Fibroblast of lung (primary cell): ENCODE measurements around the gene MCRIP1. TPM values are rescaled to one million over a fixed set of nuclear protein-coding genes. Genes with fewer than 3 reads are reported as not detected.

ENCODE experiments used
- DNase-seq, 2 donors: peaks; one replicate each; pipeline versions ENCODE4 v3.0.0 to v3.0.0-alpha.2; 2010; ENCODE audit warnings: low read depth in 2 of 2
- H2AFZ ChIP-seq: 2 replicates; pipeline ENCODE4 v1.5.1; 2012; ENCODE audit warnings: low read length, control low read depth, inconsistent platforms
- H3K27ac ChIP-seq: 2 replicates; pipeline ENCODE4 v1.5.1; 2011; ENCODE audit warnings: low read length, control low read depth; ENCODE audit not compliant: insufficient read depth
- H3K27me3 ChIP-seq: 2 replicates; pipeline ENCODE4 v1.5.1; 2011; ENCODE audit warnings: mild to moderate bottlenecking, low read length; ENCODE audit not compliant: control insufficient read depth, insufficient read depth
- H3K36me3 ChIP-seq: 2 replicates; pipeline ENCODE4 v1.5.1; 2011; ENCODE audit warnings: low read length; ENCODE audit not compliant: control insufficient read depth, insufficient read depth
- H3K4me1 ChIP-seq: 2 replicates; pipeline ENCODE4 v1.5.1; 2011; ENCODE audit warnings: low read length; ENCODE audit not compliant: control insufficient read depth, insufficient read depth; ENCODE audit errors: extremely low read depth
- H3K4me2 ChIP-seq: 2 replicates; pipeline ENCODE4 v1.5.1; 2011; ENCODE audit warnings: low read length, control low read depth; ENCODE audit not compliant: insufficient read depth; ENCODE audit errors: extremely low read depth
- H3K4me3 ChIP-seq, 4 experiments: fragments of 200-600 bp in 1 of 4; sonication (generic) in 1 of 4; replicated peaks in 1 of 4; 2 replicates each; pipeline ENCODE4 v1.5.1; 2011 to 2016; ENCODE audit warnings: low read length in 4 of 4, low read depth in 3 of 4, mild to moderate bottlenecking in 3 of 4, control low read depth in 2 of 4, inconsistent platforms in 1 of 4, mixed read lengths in 1 of 4; ENCODE audit not compliant: insufficient read depth in 1 of 4; ENCODE audit errors: control extremely low read depth in 1 of 4
- H3K79me2 ChIP-seq: 2 replicates; pipeline ENCODE4 v1.5.1; 2012; ENCODE audit warnings: mild to moderate bottlenecking, low read length, inconsistent platforms; ENCODE audit not compliant: control insufficient read depth, insufficient read depth
- H3K9ac ChIP-seq: 2 replicates; pipeline ENCODE4 v1.5.1; 2011; ENCODE audit warnings: mild to moderate bottlenecking, low read length, control low read depth; ENCODE audit not compliant: insufficient read depth
- H3K9me3 ChIP-seq: 2 replicates; pipeline ENCODE4 v1.5.1; 2012; ENCODE audit warnings: low read depth, low read length; ENCODE audit not compliant: control insufficient read depth, insufficient read depth
- H4K20me1 ChIP-seq: 2 replicates; pipeline ENCODE4 v1.5.1; 2011; ENCODE audit warnings: low read length; ENCODE audit not compliant: control insufficient read depth, insufficient read depth; ENCODE audit errors: extremely low read depth
- EZH2 ChIP-seq: IDR thresholded peaks from 2 replicates; pipeline ENCODE4 v1.5.1; 2012; ENCODE audit warnings: low read length, control low read depth, mild to moderate bottlenecking; ENCODE audit errors: missing control alignments
- polyA plus RNA-seq, 2 donors: library from polyadenylated mRNA; depleted of rRNA in 1 of 2; stranded (reverse) in 1 of 2; unstranded in 1 of 2; fragments of >200 nt; gene quantifications; 2 replicates each; pipeline ENCODE4 v1.2.1, GENCODE V29; 2011 to 2012; ENCODE audit warnings: missing spikeins in 1 of 2
- total RNA-seq: library from RNA; depleted of rRNA; stranded (reverse); fragments of >200 nt; gene quantifications from 2 replicates; pipeline ENCODE4 v1.2.1, GENCODE V29; 2014
- TF ChIP-seq, protein P1 (sequence below), 2 donors: IDR thresholded peaks in 1 of 2; conservative IDR thresholded peaks in 1 of 2; 1 replicate in 1 of 2; 2 replicates in 1 of 2; pipeline ENCODE4 v1.5.1; 2011 to 2012; ENCODE audit warnings: low read length in 2 of 2, control low read depth in 1 of 2, inconsistent platforms in 1 of 2, low read depth in 1 of 2, mild to moderate bottlenecking in 1 of 2

Gene MCRIP1
- total and polyA plus RNA-seq, 2 donors (not counting 1 experiment from before 2014, with no cell fraction given) = 37.6 to 108 TPM

DNA sequence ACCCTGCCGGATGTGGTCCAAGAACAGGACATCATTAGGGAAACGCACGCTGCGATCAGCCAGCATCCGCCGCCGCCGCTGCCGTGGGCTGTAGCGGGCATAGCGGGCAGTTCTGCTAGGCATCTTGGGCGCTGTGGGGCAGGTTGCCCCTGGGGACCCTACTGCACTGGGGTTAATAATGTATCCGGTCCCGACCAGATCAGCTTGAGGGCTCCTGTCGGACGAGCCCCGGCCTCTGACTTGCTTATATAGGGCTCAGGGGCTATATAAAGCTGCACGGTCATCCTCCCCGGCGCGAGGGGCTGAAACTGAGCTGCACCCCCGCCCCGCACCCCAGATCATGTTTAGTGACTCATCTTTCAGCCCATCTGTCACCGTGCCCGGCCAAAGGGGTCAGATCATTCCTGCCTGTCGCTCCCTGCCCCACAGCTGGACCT is 1.8 kb upstream of the MCRIP1 start, which contains the start of gene PPP1R27:
PPP1R27 (minus strand) TSS at position 220 of the 437 bp plus-strand sequence; CDS start at position 123, 97 bp downstream.
- H3K9ac ChIP-seq = peak within 1 kb of the TSS; percentile 94
- peak within 1 kb of the TSS; percentile 95 for H3K27ac ChIP-seq
- no peaks in the 10 kb centered on the region for H4K20me1 ChIP-seq
- no peak within 1 kb of the TSS for H2AFZ ChIP-seq
- peaks cover 15% of the 10 kb centered on the region for H3K79me2 ChIP-seq
- DNase-seq = no peak
- peaks cover 7% of the 10 kb centered on the region for H3K4me1 ChIP-seq
- H3K4me3 ChIP-seq = peak within 1 kb of the TSS; percentile 74 to 80 (median 76)
- no peaks in the 10 kb centered on the region for H3K27me3 ChIP-seq
- peak within 1 kb of the TSS; percentile 94 for H3K4me2 ChIP-seq
- H3K36me3 ChIP-seq = no peaks in the 10 kb centered on the region
- H3K9me3 ChIP-seq = no peaks in the 10 kb centered on the region
- TF ChIP-seq, protein P1, sequence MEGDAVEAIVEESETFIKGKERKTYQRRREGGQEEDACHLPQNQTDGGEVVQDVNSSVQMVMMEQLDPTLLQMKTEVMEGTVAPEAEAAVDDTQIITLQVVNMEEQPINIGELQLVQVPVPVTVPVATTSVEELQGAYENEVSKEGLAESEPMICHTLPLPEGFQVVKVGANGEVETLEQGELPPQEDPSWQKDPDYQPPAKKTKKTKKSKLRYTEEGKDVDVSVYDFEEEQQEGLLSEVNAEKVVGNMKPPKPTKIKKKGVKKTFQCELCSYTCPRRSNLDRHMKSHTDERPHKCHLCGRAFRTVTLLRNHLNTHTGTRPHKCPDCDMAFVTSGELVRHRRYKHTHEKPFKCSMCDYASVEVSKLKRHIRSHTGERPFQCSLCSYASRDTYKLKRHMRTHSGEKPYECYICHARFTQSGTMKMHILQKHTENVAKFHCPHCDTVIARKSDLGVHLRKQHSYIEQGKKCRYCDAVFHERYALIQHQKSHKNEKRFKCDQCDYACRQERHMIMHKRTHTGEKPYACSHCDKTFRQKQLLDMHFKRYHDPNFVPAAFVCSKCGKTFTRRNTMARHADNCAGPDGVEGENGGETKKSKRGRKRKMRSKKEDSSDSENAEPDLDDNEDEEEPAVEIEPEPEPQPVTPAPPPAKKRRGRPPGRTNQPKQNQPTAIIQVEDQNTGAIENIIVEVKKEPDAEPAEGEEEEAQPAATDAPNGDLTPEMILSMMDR (conservative IDR thresholded peaks at IDR 0.05 in 1 of 2, IDR thresholded peaks at IDR 0.05 in 1 of 2; ENCODE audit: low read depth in 1 of 2, low read length in 2 of 2) = no peak
- no peak for TF ChIP-seq EZH2

DNA sequence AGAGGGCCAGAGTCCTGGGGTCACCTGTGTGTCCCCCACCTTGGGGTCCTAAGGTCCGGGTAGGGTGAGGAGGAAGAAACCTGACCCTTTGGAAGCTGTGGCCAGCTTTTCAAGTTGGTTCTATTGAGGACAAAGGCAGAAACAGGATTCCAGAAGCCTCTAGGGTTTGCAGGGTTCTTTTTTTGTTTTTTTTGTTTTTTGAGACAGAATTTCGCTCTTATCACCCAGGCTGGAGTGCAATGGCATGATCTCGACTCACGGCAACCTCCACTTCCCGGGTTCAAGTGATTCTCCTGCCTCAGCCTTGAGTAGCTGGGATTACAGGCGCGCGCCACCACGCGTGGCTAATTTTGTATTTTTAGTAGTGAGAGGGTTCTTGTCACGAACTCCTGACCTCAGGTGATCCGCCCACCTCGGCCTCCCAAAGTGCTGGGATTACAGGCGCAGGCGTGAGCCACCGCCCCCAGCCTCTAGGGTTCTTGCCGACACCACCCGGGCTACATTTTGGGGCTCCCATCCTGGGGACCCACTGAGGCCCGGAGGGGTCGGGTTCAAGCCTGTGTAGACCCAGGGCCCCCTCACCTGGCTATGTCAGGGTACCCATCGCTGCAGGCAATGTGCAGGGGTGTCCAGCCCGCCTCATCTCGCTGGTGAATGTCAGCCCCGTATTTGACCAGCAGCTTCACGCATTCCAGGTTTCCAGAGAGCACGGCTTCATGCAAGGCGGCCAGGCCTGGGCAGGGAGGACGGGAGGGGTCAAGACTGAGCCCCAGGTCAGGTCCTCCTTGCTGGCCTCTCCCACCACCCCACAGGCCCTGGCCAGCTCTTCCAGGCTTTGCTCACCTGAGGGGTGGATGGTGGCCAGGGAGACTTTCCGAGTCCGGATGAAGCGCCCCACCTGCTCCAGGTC is 1.1 kb upstream of the MCRIP1 start:
- H3K79me2 ChIP-seq = peaks cover 17% of the 10 kb centered on the region
- H3K27ac ChIP-seq = peak overlapping the region; percentile 95
- no peaks in the 10 kb centered on the region for H3K36me3 ChIP-seq
- peak overlapping the region; percentile 94 for H3K4me2 ChIP-seq
- H3K4me3 ChIP-seq = peak overlapping the region; percentile 74 to 80 (median 76)
- H3K9ac ChIP-seq = peak overlapping the region; percentile 94
- H3K9me3 ChIP-seq = no peaks in the 10 kb centered on the region
- no peak for DNase-seq
- no peaks in the 10 kb centered on the region for H4K20me1 ChIP-seq
- no peak for TF ChIP-seq EZH2
- TF ChIP-seq, protein P1 (conservative IDR thresholded peaks at IDR 0.05 in 1 of 2, IDR thresholded peaks at IDR 0.05 in 1 of 2; ENCODE audit: low read depth in 1 of 2, low read length in 2 of 2) = no peak
- H3K4me1 ChIP-seq = peaks cover 7% of the 10 kb centered on the region
- peak overlapping the region; percentile 8 for H2AFZ ChIP-seq
- H3K27me3 ChIP-seq = no peaks in the 10 kb centered on the region

DNA sequence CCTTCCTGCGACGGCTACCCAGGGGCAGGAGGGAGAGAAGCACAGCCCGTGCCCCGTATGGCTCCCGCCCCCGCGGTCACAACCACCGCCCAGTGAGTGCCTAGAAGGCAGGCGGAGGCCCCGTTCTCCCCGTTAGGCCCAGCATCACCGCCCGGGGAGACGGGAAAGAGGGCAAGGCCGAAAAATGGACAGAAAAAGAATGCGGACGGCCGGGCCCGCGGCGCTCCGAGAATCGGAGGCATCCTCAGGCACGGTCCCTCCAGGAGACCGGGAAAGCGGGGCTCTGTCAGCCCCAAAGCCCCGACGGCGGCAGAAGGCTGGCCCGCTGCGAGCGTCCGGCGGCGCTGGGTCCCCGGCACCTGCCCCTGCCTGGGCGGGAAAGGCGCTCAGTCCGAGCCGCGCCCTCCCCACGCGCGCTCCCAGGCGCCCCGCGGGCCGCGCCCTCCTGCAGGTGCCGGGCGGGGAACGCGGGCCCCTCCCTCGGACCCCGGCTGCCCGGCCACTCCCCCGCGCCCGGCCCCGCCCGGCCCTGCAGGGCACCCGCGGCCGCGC is 407 bp downstream of the MCRIP1 start:
- DNase-seq = peak in 1 of 2 donors; percentile 30
- H3K9me3 ChIP-seq = no peaks in the 10 kb centered on the region
- peak overlapping the region; percentile 91 for H3K27ac ChIP-seq
- H3K36me3 ChIP-seq = no peaks in the 10 kb centered on the region
- TF ChIP-seq EZH2 = no peak
- TF ChIP-seq, protein P1 (conservative IDR thresholded peaks at IDR 0.05 in 1 of 2, IDR thresholded peaks at IDR 0.05 in 1 of 2; ENCODE audit: low read depth in 1 of 2, low read length in 2 of 2) = no peak
- H3K4me3 ChIP-seq = peak overlapping the region; percentile 78 to 84 (median 80)
- peaks cover 7% of the 10 kb centered on the region for H3K4me1 ChIP-seq
- peak overlapping the region; percentile 90 for H3K9ac ChIP-seq
- no peaks in the 10 kb centered on the region for H3K27me3 ChIP-seq
- peak overlapping the region; percentile 46 for H2AFZ ChIP-seq
- peaks cover 20% of the 10 kb centered on the region for H3K79me2 ChIP-seq
- H4K20me1 ChIP-seq = no peaks in the 10 kb centered on the region
- peak overlapping the region; percentile 80 for H3K4me2 ChIP-seq
